HG03135 (cell line): ENCODE data around the gene WDR33.

Experiments
- ATAC-seq: cut with Tn5 transposase; IDR thresholded peaks from one replicate; pipeline ENCODE4 v1.9.1; 2021; ENCODE audit warnings: mild to moderate bottlenecking, moderate library complexity; ENCODE audit not compliant: unreplicated experiment

WDR33 gene

GRCh38 chr2:127674241-127675209 lies 136.4 kb downstream of the WDR33 start:
- no peak for ATAC-seq

GRCh38 chr2:127673291-127674069 lies 137.5 kb downstream of the WDR33 start:
- no peak for ATAC-seq

- ATAC-seq = no peak
These were observed 138.4 kb downstream of the WDR33 start for GRCh38 chr2:127672341-127673224.

- ATAC-seq = no peak
These were observed 139.2 kb downstream of the WDR33 start for GRCh38 chr2:127671557-127672302.

- no peak for ATAC-seq
These were observed 140.0 kb downstream of the WDR33 start for GRCh38 chr2:127670957-127671290.

GRCh38 chr2:127670055-127670956 lies 140.7 kb downstream of the WDR33 start:
- no peak for ATAC-seq

GRCh38 chr2:127669056-127669455 lies 141.9 kb downstream of the WDR33 start:
- ATAC-seq = no peak

GRCh38 chr2:127665267-127665893 lies 145.6 kb downstream of the WDR33 start:
- no peak for ATAC-seq

- ATAC-seq = no peak
These were observed 146.1 kb downstream of the WDR33 start for GRCh38 chr2:127664895-127665225.

GRCh38 chr2:127664065-127664894 lies 146.7 kb downstream of the WDR33 start:
- no peak for ATAC-seq

- no peak for ATAC-seq
These were observed 147.4 kb downstream of the WDR33 start for GRCh38 chr2:127663566-127664064.

GRCh38 chr2:127662937-127663565 lies 147.9 kb downstream of the WDR33 start:
- no peak for ATAC-seq

- no peak for ATAC-seq
These were observed 148.9 kb downstream of the WDR33 start for GRCh38 chr2:127661949-127662510.

- ATAC-seq = no peak
These were observed 149.8 kb downstream of the WDR33 start for GRCh38 chr2:127661072-127661649.

GRCh38 chr2:127660291-127660578 lies 150.7 kb downstream of the WDR33 start:
- no peak for ATAC-seq

GRCh38 chr2:127659408-127660290 lies 151.3 kb downstream of the WDR33 start:
- no peak for ATAC-seq
